HAP-1 (cell line): ENCODE data around the gene FNBP1.
A peak's percentile ranks its signal among the peaks of the same experiment; 100 is the strongest.

Experiments used
- DNase-seq, 2 experiments: peaks; one replicate each; pipeline ENCODE4 v3.0.0-alpha.2; 2016 to 2020; ENCODE audit warnings: low spot score in 2 of 2
- H3K27me3 ChIP-seq: fragments of 250-450 bp; sonication (Bioruptor Pico); 2 replicates; pipeline ENCODE4 v1.5.1; 2020; ENCODE audit warnings: low read depth, mild to moderate bottlenecking, moderate library complexity
- H3K36me3 ChIP-seq: fragments of 250-450 bp; sonication (Bioruptor Pico); replicated peaks from 2 replicates; pipeline ENCODE4 v1.5.1; 2020; ENCODE audit warnings: mild to moderate bottlenecking
- H3K4me1 ChIP-seq: fragments of 250-450 bp; sonication (Bioruptor Pico); 2 replicates; pipeline ENCODE4 v1.5.1; 2020; ENCODE audit warnings: mild to moderate bottlenecking
- H3K4me3 ChIP-seq: fragments of 250-450 bp; sonication (Bioruptor Pico); 2 replicates; pipeline ENCODE4 v1.5.1; 2020; ENCODE audit warnings: mild to moderate bottlenecking, moderate library complexity
- H3K9me3 ChIP-seq: fragments of 250-450 bp; sonication (Bioruptor Pico); 2 replicates; pipeline ENCODE4 v1.5.1; 2020; ENCODE audit warnings: mild to moderate bottlenecking, moderate library complexity
- in situ Hi-C: fragments of 300-500 bp; cut with MboI; formaldehyde crosslinking; loops from 3 replicates; pipeline ENCODE4 v1.14.3; 2020; ENCODE audit warnings: low sequenced_read_pairs, inconsistent platforms, mixed read lengths

Gene FNBP1

GRCh38 chr9:129860653-129861446, 182.1 kb downstream of the FNBP1 start:
- DNase-seq: no peak
- Histone ChIP-seq H3K4me1 (no peaks in the 10 kb centered on the region), H3K27me3 (no peaks in the 10 kb centered on the region), H3K9me3 (no peaks in the 10 kb centered on the region), H3K36me3 (0 out of 2 replicates have a peak, but pooled peaks cover 7% of the 10 kb centered on the region), H3K4me3 (no peak overlapping the region)
- in situ Hi-C loops: no loop called here

GRCh38 chr9:129858167-129858962, 184.6 kb downstream of the FNBP1 start:
- in situ Hi-C loops: no loop called here
- no peak overlapping the region for H3K4me3 ChIP-seq
- no peaks in the 10 kb centered on the region for H3K9me3 ChIP-seq
- H3K27me3 ChIP-seq: no peaks in the 10 kb centered on the region
- H3K4me1 ChIP-seq: no peaks in the 10 kb centered on the region
- H3K36me3 ChIP-seq: peaks cover 8% of the 10 kb centered on the region; the same call in 1 of the 2 replicates
- DNase-seq: no peak

- H3K4me1 ChIP-seq: no peaks in the 10 kb centered on the region
- H3K36me3 ChIP-seq: peaks cover 12% of the 10 kb centered on the region
- in situ Hi-C loops: no loop called here
- H3K4me3 ChIP-seq: no peak overlapping the region
- no peaks in the 10 kb centered on the region for H3K9me3 ChIP-seq
- DNase-seq: no peak
- no peaks in the 10 kb centered on the region for H3K27me3 ChIP-seq
These were observed 185.8 kb downstream of the FNBP1 start for GRCh38 chr9:129857207-129857606.

GRCh38 chr9:129854588-129855110, 188.3 kb downstream of the FNBP1 start:
- Histone ChIP-seq H3K4me1 (no peaks in the 10 kb centered on the region), H3K4me3 (no peak overlapping the region), H3K36me3 (peaks cover 8% of the 10 kb centered on the region), H3K9me3 (no peaks in the 10 kb centered on the region), H3K27me3 (no peaks in the 10 kb centered on the region)
- in situ Hi-C loops: no loop called here
- DNase-seq: no peak

GRCh38 chr9:129853614-129854013, 189.4 kb downstream of the FNBP1 start:
- H3K4me3 ChIP-seq: no peak overlapping the region
- no peaks in the 10 kb centered on the region for H3K27me3 ChIP-seq
- in situ Hi-C loops: no loop called here
- H3K36me3 ChIP-seq: peaks cover 8% of the 10 kb centered on the region
- H3K9me3 ChIP-seq: no peaks in the 10 kb centered on the region
- DNase-seq: no peak
- H3K4me1 ChIP-seq: no peaks in the 10 kb centered on the region

GRCh38 chr9:129852579-129852978, 190.4 kb downstream of the FNBP1 start:
- Histone ChIP-seq H3K27me3 (no peaks in the 10 kb centered on the region), H3K9me3 (no peaks in the 10 kb centered on the region), H3K36me3 (peaks cover 8% of the 10 kb centered on the region), H3K4me3 (no peak overlapping the region), H3K4me1 (no peaks in the 10 kb centered on the region)
- DNase-seq: no peak
- in situ Hi-C loops: no loop called here

DNA sequence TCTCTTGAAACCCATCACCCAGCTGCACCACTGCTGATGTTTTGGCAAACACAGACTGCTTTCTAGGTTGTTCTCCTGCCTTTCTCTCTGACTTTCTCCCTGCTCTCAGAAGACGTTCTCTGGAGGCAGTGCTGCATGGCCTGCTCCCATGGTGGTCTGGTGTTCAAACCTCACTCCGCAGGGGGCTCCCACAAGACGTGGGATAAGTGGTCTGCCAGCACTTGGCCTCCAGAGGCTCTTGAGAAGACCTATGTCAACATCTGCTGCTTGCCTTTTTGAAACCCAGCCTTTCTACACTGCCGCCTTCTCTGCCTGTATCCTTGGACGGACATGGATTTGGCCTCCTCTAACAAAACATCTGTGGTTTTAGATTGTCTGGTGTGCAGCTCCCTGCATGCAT, 191.2 kb downstream of the FNBP1 start:
- in situ Hi-C loops: no loop called here
- Histone ChIP-seq H3K9me3 (no peaks in the 10 kb centered on the region), H3K36me3 (peaks cover 8% of the 10 kb centered on the region), H3K27me3 (no peaks in the 10 kb centered on the region), H3K4me1 (no peaks in the 10 kb centered on the region), H3K4me3 (no peak overlapping the region)
- no peak for DNase-seq

GRCh38 chr9:129850821-129851550, 192.0 kb downstream of the FNBP1 start:
- no peaks in the 10 kb centered on the region for H3K4me1 ChIP-seq
- H3K4me3 ChIP-seq: no peak overlapping the region
- no peaks in the 10 kb centered on the region for H3K9me3 ChIP-seq
- no peaks in the 10 kb centered on the region for H3K27me3 ChIP-seq
- no peak for DNase-seq
- H3K36me3 ChIP-seq: peaks cover 8% of the 10 kb centered on the region
- in situ Hi-C loops: no loop called here

DNA sequence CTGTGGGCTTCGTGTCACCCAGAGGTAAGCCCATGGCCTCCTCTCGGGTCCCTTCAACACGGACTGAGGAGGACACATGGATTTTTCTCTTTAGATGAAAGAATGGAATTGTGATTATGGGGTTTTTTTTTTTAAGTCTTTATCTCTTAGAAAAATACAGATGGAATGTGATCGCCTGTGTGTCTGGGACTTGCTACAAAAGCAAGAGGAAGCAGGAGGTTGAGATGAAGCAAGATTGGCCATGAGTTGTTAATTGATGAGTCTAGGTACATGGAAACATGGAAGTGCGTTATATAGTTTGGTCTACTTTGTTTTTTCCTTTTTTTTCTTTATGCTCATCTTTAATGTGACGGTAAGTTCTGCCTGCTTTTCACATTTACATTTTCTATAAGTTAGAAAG, 193.1 kb downstream of the FNBP1 start:
- Histone ChIP-seq H3K36me3 (peaks cover 8% of the 10 kb centered on the region), H3K9me3 (no peaks in the 10 kb centered on the region), H3K27me3 (no peaks in the 10 kb centered on the region), H3K4me1 (no peaks in the 10 kb centered on the region), H3K4me3 (no peak overlapping the region)
- no peak for DNase-seq
- in situ Hi-C loops: no loop called here

GRCh38 chr9:129848712-129849441, 194.1 kb downstream of the FNBP1 start:
- Histone ChIP-seq H3K9me3 (no peaks in the 10 kb centered on the region), H3K4me3 (no peak overlapping the region), H3K36me3 (peaks cover 8% of the 10 kb centered on the region), H3K27me3 (no peaks in the 10 kb centered on the region), H3K4me1 (no peaks in the 10 kb centered on the region)
- no peak for DNase-seq
- in situ Hi-C loops: no loop called here

GRCh38 chr9:129845373-129845772, 197.6 kb downstream of the FNBP1 start:
- H3K4me1 ChIP-seq: peaks cover 7% of the 10 kb centered on the region; the same call in 1 of the 2 replicates
- no peaks in the 10 kb centered on the region for H3K36me3 ChIP-seq
- in situ Hi-C loops: no loop called here
- H3K27me3 ChIP-seq: no peaks in the 10 kb centered on the region
- DNase-seq: no peak
- no peak overlapping the region for H3K4me3 ChIP-seq
- no peaks in the 10 kb centered on the region for H3K9me3 ChIP-seq

DNA sequence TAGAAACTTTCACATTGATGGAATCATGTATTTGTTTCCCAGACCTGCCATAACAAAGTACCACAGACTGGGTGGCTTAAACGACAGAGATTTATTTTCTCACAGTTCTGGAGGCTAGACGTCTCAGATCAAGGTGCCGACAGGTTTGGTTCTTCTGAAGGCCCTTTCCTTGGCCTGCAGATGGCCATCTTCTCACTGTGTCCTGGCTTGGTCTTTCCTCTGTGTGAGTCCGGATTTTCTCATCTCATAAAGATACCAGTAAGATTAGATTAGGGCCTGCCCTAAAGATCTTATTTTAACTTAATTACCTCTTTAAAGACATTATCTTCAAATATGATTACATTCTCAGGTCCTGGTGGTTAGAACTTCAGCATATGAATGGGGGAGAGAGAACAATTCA, 201.9 kb downstream of the FNBP1 start:
- H3K4me1 ChIP-seq: peaks cover 9% of the 10 kb centered on the region
- DNase-seq: peak in 1 of 2 experiments; percentile 16

GRCh38 chr9:129840034-129840433, 203.0 kb downstream of the FNBP1 start:
- DNase-seq: no peak
- peaks cover 11% of the 10 kb centered on the region for H3K4me1 ChIP-seq
- no peak overlapping the region for H3K4me3 ChIP-seq
- in situ Hi-C loops: no loop called here
- H3K9me3 ChIP-seq: no peaks in the 10 kb centered on the region
- H3K27me3 ChIP-seq: no peaks in the 10 kb centered on the region
- no peaks in the 10 kb centered on the region for H3K36me3 ChIP-seq

More for the DNA sequence above, 201.9 kb downstream of the FNBP1 start:
- Histone ChIP-seq H3K36me3 (no peaks in the 10 kb centered on the region), H3K27me3 (no peaks in the 10 kb centered on the region), H3K4me3 (no peak overlapping the region), H3K9me3 (no peaks in the 10 kb centered on the region)
- in situ Hi-C loops: no loop called here
